Measurements from ENCODE around the gene CBX3.
"Not testable (repeated sequence)": the region's sequence is repeated elsewhere in the genome, so short reads cannot be mapped to it uniquely, and the experiment has no call there.

CBX3 gene

GRCh38 chr7:26156451-26157420, 44.8 kb upstream of the CBX3 start:
- H3K4me3 ChIP-seq (replicated peaks; ENCODE audit: low read depth, low read length) = no peak overlapping the region; the same call in 1 of the 2 replicates
- TF ChIP-seq CTCF (IDR thresholded peaks at IDR 0.05; ENCODE audit: low read depth, low read length, missing control alignments) = no peak
- peak; percentile 49 for DNase-seq (ENCODE audit: extremely low read depth, low read depth)

GRCh38 chr7:26157520-26158105, 43.9 kb upstream of the CBX3 start:
- no peak for DNase-seq (ENCODE audit: extremely low read depth, low read depth)
- TF ChIP-seq CTCF (IDR thresholded peaks at IDR 0.05; ENCODE audit: low read depth, low read length, missing control alignments) = no peak
- no peak overlapping the region for H3K4me3 ChIP-seq (replicated peaks; ENCODE audit: low read depth, low read length)

GRCh38 chr7:26159243-26159642, 42.3 kb upstream of the CBX3 start:
- no peak overlapping the region for H3K4me3 ChIP-seq (replicated peaks; ENCODE audit: low read depth, low read length)
- no peak for TF ChIP-seq CTCF (IDR thresholded peaks at IDR 0.05; ENCODE audit: low read depth, low read length, missing control alignments)
- no peak for DNase-seq (ENCODE audit: extremely low read depth, low read depth)

GRCh38 chr7:26160896-26161295, 40.6 kb upstream of the CBX3 start:
- no peak overlapping the region for H3K4me3 ChIP-seq (replicated peaks; ENCODE audit: low read depth, low read length)
- no peak for TF ChIP-seq CTCF (IDR thresholded peaks at IDR 0.05; ENCODE audit: low read depth, low read length, missing control alignments)
- DNase-seq (ENCODE audit: extremely low read depth, low read depth) = no peak

GRCh38 chr7:26162431-26162830, 39.1 kb upstream of the CBX3 start:
- no peak overlapping the region for H3K4me3 ChIP-seq (replicated peaks; ENCODE audit: low read depth, low read length)
- no peak for DNase-seq (ENCODE audit: extremely low read depth, low read depth)
- no peak for TF ChIP-seq CTCF (IDR thresholded peaks at IDR 0.05; ENCODE audit: low read depth, low read length, missing control alignments)

- H3K4me3 ChIP-seq (replicated peaks; ENCODE audit: low read depth, low read length); DNase-seq (ENCODE audit: extremely low read depth, low read depth): not testable (repeated sequence)
Measured at GRCh38 chr7:26163804-26164203, 37.7 kb upstream of the CBX3 start.

GRCh38 chr7:26165950-26166683, 35.4 kb upstream of the CBX3 start:
- TF ChIP-seq CTCF (IDR thresholded peaks at IDR 0.05; ENCODE audit: low read depth, low read length, missing control alignments) = no peak
- H3K4me3 ChIP-seq (replicated peaks; ENCODE audit: low read depth, low read length) = no peak overlapping the region
- DNase-seq (ENCODE audit: extremely low read depth, low read depth) = no peak
